Neural crest cell (in vitro differentiated cells): ENCODE measurements around the gene RARG. TPM values are rescaled to one million over a fixed set of nuclear protein-coding genes. Genes with fewer than 3 reads are reported as not detected.

Source experiments
- DNase-seq: peaks from one replicate; pipeline ENCODE4 v3.0.0; 2021; ENCODE audit warnings: low read depth, mixed read lengths, low spot score
- H3K27ac Mint-ChIP-seq: one replicate; pipeline ENCODE4 v1.8.0; 2021; ENCODE audit warnings: mild to moderate bottlenecking, mixed read lengths; ENCODE audit not compliant: unreplicated experiment
- H3K27me3 Mint-ChIP-seq: 2 replicates; pipeline ENCODE4 v1.8.0; 2021; ENCODE audit warnings: low read depth, mild to moderate bottlenecking, mixed read lengths
- H3K36me3 Mint-ChIP-seq: 2 replicates; pipeline ENCODE4 v1.8.0; 2021; ENCODE audit warnings: low read depth, mild to moderate bottlenecking, mixed read lengths
- H3K4me1 Mint-ChIP-seq: 2 replicates; pipeline ENCODE4 v1.8.0; 2021; ENCODE audit warnings: mixed read lengths
- H3K4me3 Mint-ChIP-seq: one replicate; pipeline ENCODE4 v1.8.0; 2021; ENCODE audit warnings: mild to moderate bottlenecking, mixed read lengths
- H3K9me3 Mint-ChIP-seq: 2 replicates; pipeline ENCODE4 v1.8.0; 2021; ENCODE audit warnings: mixed read lengths
- CTCF ChIP-seq: fragments of 200-600 bp; sonication (generic); conservative IDR thresholded peaks from 2 replicates; pipeline ENCODE4 v1.5.0; 2021; ENCODE audit warnings: antibody characterized with exemption, mild to moderate bottlenecking
- total RNA-seq: library from RNA; stranded (reverse); gene quantifications from 2 replicates; pipeline ENCODE4 v1.2.1, GENCODE V29; 2021

RARG gene
- total RNA-seq, 1 donor from 2014 or later: 5.4 TPM

DNA sequence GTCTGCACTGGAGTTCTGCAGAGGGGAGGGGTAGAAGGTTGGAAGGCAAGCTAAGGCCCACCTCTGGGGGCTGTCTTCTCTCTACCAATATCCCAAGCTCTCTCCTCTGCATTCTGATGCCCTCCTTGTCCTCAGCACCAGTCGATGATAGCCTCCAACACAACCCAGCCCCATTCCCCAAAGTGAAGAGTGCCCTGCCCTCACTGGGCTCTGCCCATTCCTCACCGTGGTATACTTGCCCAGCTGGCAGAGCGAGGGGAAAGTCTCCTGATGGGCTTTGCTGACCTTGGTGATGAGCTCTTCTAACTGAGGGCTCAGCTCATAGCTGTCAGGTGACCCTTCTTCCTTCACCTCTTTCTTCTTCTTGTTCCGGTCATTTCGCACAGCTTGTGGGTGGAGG is 17.8 kb downstream of the RARG start:
- no peak for TF ChIP-seq CTCF
- no peak for DNase-seq
- H3K36me3 Mint-ChIP-seq: no peaks in the 10 kb centered on the region
- peaks cover 47% of the 10 kb centered on the region for H3K4me1 Mint-ChIP-seq
- H3K27ac Mint-ChIP-seq: no peak overlapping the region
- peaks cover 46% of the 10 kb centered on the region for H3K27me3 Mint-ChIP-seq
- no peak overlapping the region for H3K4me3 Mint-ChIP-seq
- H3K9me3 Mint-ChIP-seq: no peaks in the 10 kb centered on the region

DNA sequence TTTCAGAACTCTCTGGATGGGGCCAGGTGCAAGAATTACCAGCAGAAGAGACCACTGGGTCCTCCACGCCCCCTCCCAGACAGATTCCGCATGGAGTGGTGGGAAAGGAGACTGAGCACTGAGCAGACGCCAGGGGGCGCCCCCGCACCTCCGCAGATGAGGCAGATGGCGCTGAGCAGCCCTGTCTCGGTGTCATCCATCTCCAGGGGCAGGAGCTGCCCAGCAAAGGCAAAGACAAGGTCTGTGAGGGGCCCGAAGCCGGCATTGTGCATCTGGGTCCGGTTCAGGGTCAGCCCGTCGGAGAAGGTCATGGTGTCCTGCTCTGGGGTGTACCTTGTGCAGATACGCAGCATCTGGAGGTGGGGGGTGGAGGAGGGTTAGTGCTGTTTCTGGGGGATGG is 18.7 kb downstream of the RARG start:
- H3K36me3 Mint-ChIP-seq: no peaks in the 10 kb centered on the region
- H3K4me3 Mint-ChIP-seq: peak overlapping the region; percentile 53
- peaks cover 52% of the 10 kb centered on the region for H3K4me1 Mint-ChIP-seq
- TF ChIP-seq CTCF: peak; percentile 94
- no peaks in the 10 kb centered on the region for H3K9me3 Mint-ChIP-seq
- peaks cover 41% of the 10 kb centered on the region for H3K27me3 Mint-ChIP-seq
- H3K27ac Mint-ChIP-seq: no peak overlapping the region
- DNase-seq: peak; percentile 94

DNA sequence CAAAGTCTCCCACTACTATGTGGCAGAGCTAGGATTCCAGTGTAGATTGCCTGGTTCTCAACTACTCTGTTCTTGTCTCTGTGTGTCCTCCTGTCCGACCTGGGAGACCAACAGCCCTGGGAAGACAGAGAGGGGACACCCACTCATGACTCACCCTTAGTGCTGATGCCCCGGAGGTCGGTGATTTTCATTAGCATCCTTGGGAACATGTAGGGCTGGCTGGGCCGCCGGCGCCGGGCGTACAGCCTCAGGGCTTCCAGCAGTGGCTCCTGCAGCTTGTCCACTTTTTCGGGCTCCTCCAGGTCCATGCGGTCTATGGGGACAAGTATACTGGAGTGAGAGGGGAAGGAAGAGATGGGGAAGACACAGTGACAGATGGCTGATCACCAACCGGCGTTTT is 19.1 kb downstream of the RARG start:
- Mint-ChIP-seq H3K4me1 (peaks cover 53% of the 10 kb centered on the region), H3K4me3 (no peak overlapping the region), H3K9me3 (no peaks in the 10 kb centered on the region), H3K27me3 (peaks cover 36% of the 10 kb centered on the region), H3K27ac (no peak overlapping the region), H3K36me3 (no peaks in the 10 kb centered on the region)
- TF ChIP-seq CTCF: no peak
- no peak for DNase-seq

- Mint-ChIP-seq H3K36me3 (no peaks in the 10 kb centered on the region), H3K4me1 (peaks cover 42% of the 10 kb centered on the region), H3K4me3 (no peak overlapping the region), H3K27me3 (peaks cover 28% of the 10 kb centered on the region), H3K9me3 (no peaks in the 10 kb centered on the region), H3K27ac (no peak overlapping the region)
- DNase-seq: no peak
- TF ChIP-seq CTCF: peak; percentile 54
Measured at GRCh38 chr12:53211476-53212381, 20.3 kb downstream of the RARG start.

DNA sequence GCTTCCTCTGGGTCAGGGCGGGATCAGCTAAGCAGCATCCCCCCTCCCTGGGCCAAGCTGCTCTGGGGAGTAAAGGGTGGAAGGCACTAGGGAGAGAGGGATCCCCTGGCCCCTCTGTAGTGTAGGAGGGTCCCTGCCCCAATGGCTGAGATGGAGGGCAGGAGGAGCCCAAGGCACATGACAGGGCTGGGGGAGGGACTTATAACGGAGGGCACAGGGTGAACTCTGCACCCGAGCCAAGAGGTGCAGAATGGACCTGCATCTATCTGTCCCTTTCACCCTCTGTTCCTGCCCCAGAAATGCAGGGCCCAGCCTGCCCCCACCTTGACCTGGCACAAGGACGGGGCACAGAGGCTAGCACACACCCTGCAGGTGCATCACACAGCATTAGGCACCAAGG is 21.2 kb downstream of the RARG start:
- no peak overlapping the region for H3K4me3 Mint-ChIP-seq
- H3K36me3 Mint-ChIP-seq: no peaks in the 10 kb centered on the region
- no peak for DNase-seq
- no peak for TF ChIP-seq CTCF
- H3K4me1 Mint-ChIP-seq: peaks cover 36% of the 10 kb centered on the region
- H3K9me3 Mint-ChIP-seq: no peaks in the 10 kb centered on the region
- H3K27ac Mint-ChIP-seq: no peak overlapping the region
- H3K27me3 Mint-ChIP-seq: peaks cover 20% of the 10 kb centered on the region
